ENCODE data around the gene CCL19. TPM values are rescaled to one million over a fixed set of nuclear protein-coding genes. Genes with fewer than 3 reads are reported as not detected.

The CCL19 gene
- total RNA-seq, 5 donors from 2014 or later (not counting 1 experiment from before 2014, with no cell fraction given): not detected

- Histone ChIP-seq H3K4me1 (ENCODE audit: control insufficient read depth in 1 of 2, extremely low read depth in 1 of 2, insufficient read depth in 2 of 2, low read length in 2 of 2) (no peaks in the 10 kb centered on the region), H3K9me3 (no peaks in the 10 kb centered on the region), H3K27me3 (replicated peaks in 1 of 2; ENCODE audit: control insufficient read depth in 2 of 2, extremely low read depth in 1 of 2, insufficient read depth in 2 of 2, low read length in 1 of 2) (peaks cover 0 to 10% of the 10 kb centered on the region in 2 experiments), H3K36me3 (ENCODE audit: control insufficient read depth in 2 of 2, extremely low read depth in 1 of 2, insufficient read depth in 1 of 2, low read length in 1 of 2) (no peaks in the 10 kb centered on the region), H3K27ac (ENCODE audit: low read length) (no peak overlapping the region), H3K4me3 (ENCODE audit: control insufficient read depth in 1 of 2, extremely low read depth in 1 of 2, low read length in 1 of 2) (no peak overlapping the region)
- Mint-ChIP-seq H3K27me3 (peaks cover 0 to 1% of the 10 kb centered on the region in 2 donors), H3K4me1 (peaks cover 0 to 4% (median 0%) of the 10 kb centered on the region in 3 donors), H3K36me3 (no peaks in the 10 kb centered on the region), H3K4me3 (no peak overlapping the region), H3K9me3 (no peaks in the 10 kb centered on the region), H3K27ac (no peak overlapping the region)
- DNase-seq: no peak
- ChIA-PET CTCF (interaction anchor here in 1 of 2 donors (0.7 kb wide), 1 partner anchor 71 kb away, joined by 3 read pairs; no protein-coding TSS in a partner anchor), POLR2A (no interaction called here)
- 46% methylated on average over 3 of the region's 4 CpGs for WGBS (ENCODE audit: insufficient coverage)
- ATAC-seq (replicated peaks in 1 of 4): no peak
Measured at GRCh38 chr9:34684145-34684544, 6.9 kb downstream of the CCL19 start.

- H3K9me3 ChIP-seq: no peaks in the 10 kb centered on the region
- H3K36me3 Mint-ChIP-seq: no peaks in the 10 kb centered on the region
- ATAC-seq (replicated peaks in 1 of 4) (no peak), DNase-seq (no peak)
- no peaks in the 10 kb centered on the region for H3K4me1 ChIP-seq (ENCODE audit: control insufficient read depth in 1 of 2, extremely low read depth in 1 of 2, insufficient read depth in 2 of 2, low read length in 2 of 2)
- POLR2A ChIA-PET: no interaction called here
- H3K4me1 Mint-ChIP-seq: peaks cover 0 to 13% (median 2%) of the 10 kb centered on the region in 3 donors
- no peak overlapping the region for H3K4me3 ChIP-seq (ENCODE audit: control insufficient read depth in 1 of 2, extremely low read depth in 1 of 2, low read length in 1 of 2)
- H3K27ac ChIP-seq (ENCODE audit: low read length): no peak overlapping the region
- peaks cover 0 to 2% of the 10 kb centered on the region in 2 experiments for H3K27me3 ChIP-seq (replicated peaks in 1 of 2; ENCODE audit: control insufficient read depth in 2 of 2, extremely low read depth in 1 of 2, insufficient read depth in 2 of 2, low read length in 1 of 2)
- no peaks in the 10 kb centered on the region for H3K36me3 ChIP-seq (ENCODE audit: control insufficient read depth in 2 of 2, extremely low read depth in 1 of 2, insufficient read depth in 1 of 2, low read length in 1 of 2)
- H3K27me3 Mint-ChIP-seq: no peaks in the 10 kb centered on the region
- H3K9me3 Mint-ChIP-seq: no peaks in the 10 kb centered on the region
- no peak overlapping the region for H3K27ac Mint-ChIP-seq
- WGBS (ENCODE audit: insufficient coverage): 100% methylated on average over 1 of the region's 2 CpGs
- H3K4me3 Mint-ChIP-seq: no peak overlapping the region
- CTCF ChIA-PET: interaction anchor here in 1 of 2 donors (1.5 kb wide), 1 partner anchor 26 kb away, joined by 5 read pairs; no protein-coding TSS in a partner anchor
Measured at GRCh38 chr9:34675869-34676268, 15.2 kb downstream of the CCL19 start.

DNA sequence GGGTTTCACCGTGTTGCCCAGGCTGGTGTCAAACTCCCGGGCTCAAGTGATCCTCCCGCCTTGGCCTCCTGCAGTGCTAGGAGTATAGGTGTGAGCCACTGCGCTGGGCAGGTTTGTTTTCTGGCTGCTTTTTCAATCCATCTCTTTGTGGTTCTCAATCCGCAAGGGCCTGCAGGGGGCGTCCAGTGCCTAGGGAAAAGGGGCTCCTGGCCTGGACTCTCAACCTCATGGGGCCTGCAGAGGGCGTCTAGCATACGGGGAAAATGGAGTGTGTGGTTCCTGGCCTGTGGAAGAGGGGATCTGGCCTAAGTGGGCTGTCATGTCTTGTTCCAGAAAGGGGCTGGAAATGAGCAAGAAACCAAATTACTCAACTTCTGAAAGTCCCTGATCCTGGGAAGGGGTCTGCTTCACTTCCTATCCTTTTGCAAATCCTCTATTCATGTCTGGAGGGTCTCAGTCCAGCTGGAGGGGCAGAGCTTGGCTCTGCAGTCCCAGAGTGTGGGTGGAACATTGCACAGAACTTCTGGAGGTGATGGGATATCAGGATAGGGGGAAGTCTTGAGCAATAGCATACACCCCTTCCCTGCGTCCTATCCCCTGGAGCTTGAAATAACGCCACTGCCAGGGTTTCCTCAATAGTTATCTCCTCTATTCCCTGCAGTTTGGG is 15.9 kb downstream of the CCL19 start:
- no peak overlapping the region for H3K27ac Mint-ChIP-seq
- H3K27me3 Mint-ChIP-seq: no peaks in the 10 kb centered on the region
- ChIA-PET CTCF (interaction anchor here (1.2 to 1.5 kb wide), 2 partner anchors 27 kb away, joined by 3 to 5 read pairs; no protein-coding TSS in a partner anchor), POLR2A (no interaction called here)
- peak; percentile 63 to 82 (median 76) for ATAC-seq (replicated peaks in 1 of 4)
- Histone ChIP-seq H3K4me3 (ENCODE audit: control insufficient read depth in 1 of 2, extremely low read depth in 1 of 2, low read length in 1 of 2) (no peak overlapping the region), H3K4me1 (ENCODE audit: control insufficient read depth in 1 of 2, extremely low read depth in 1 of 2, insufficient read depth in 2 of 2, low read length in 2 of 2) (no peaks in the 10 kb centered on the region), H3K27ac (ENCODE audit: low read length) (no peak overlapping the region), H3K36me3 (ENCODE audit: control insufficient read depth in 2 of 2, extremely low read depth in 1 of 2, insufficient read depth in 1 of 2, low read length in 1 of 2) (no peaks in the 10 kb centered on the region), H3K27me3 (replicated peaks in 1 of 2; ENCODE audit: control insufficient read depth in 2 of 2, extremely low read depth in 1 of 2, insufficient read depth in 2 of 2, low read length in 1 of 2) (peaks cover 0 to 2% of the 10 kb centered on the region in 2 experiments), H3K9me3 (no peaks in the 10 kb centered on the region)
- H3K36me3 Mint-ChIP-seq: no peaks in the 10 kb centered on the region
- no peak overlapping the region for H3K4me3 Mint-ChIP-seq
- H3K9me3 Mint-ChIP-seq: peaks cover 0 to 4% (median 3%) of the 10 kb centered on the region in 3 donors
- WGBS (ENCODE audit: insufficient coverage): 30% methylated on average over 8 of the region's 10 CpGs
- H3K4me1 Mint-ChIP-seq: peaks cover 0 to 13% (median 2%) of the 10 kb centered on the region in 3 donors
- peak in 27 of 35 experiments; percentile 15 to 64 (median 30) for DNase-seq

GRCh38 chr9:34674440-34674839 is 16.6 kb downstream of the CCL19 start:
- 78% methylated on average over 2 of the region's 3 CpGs for WGBS (ENCODE audit: insufficient coverage)
- Histone ChIP-seq H3K4me3 (ENCODE audit: control insufficient read depth in 1 of 2, extremely low read depth in 1 of 2, low read length in 1 of 2) (no peak overlapping the region), H3K4me1 (ENCODE audit: control insufficient read depth in 1 of 2, extremely low read depth in 1 of 2, insufficient read depth in 2 of 2, low read length in 2 of 2) (no peaks in the 10 kb centered on the region), H3K27me3 (replicated peaks in 1 of 2; ENCODE audit: control insufficient read depth in 2 of 2, extremely low read depth in 1 of 2, insufficient read depth in 2 of 2, low read length in 1 of 2) (peaks cover 0 to 2% of the 10 kb centered on the region in 2 experiments), H3K36me3 (ENCODE audit: control insufficient read depth in 2 of 2, extremely low read depth in 1 of 2, insufficient read depth in 1 of 2, low read length in 1 of 2) (peaks cover 0 to 5% of the 10 kb centered on the region in 2 donors), H3K27ac (ENCODE audit: low read length) (no peak overlapping the region), H3K9me3 (no peaks in the 10 kb centered on the region)
- no peak for ATAC-seq (replicated peaks in 1 of 4)
- Mint-ChIP-seq H3K4me3 (no peak overlapping the region), H3K9me3 (peaks cover 3 to 9% (median 5%) of the 10 kb centered on the region in 3 donors), H3K36me3 (peaks cover 5% of the 10 kb centered on the region), H3K4me1 (peaks cover 0 to 13% (median 2%) of the 10 kb centered on the region in 3 donors), H3K27ac (no peak overlapping the region), H3K27me3 (no peaks in the 10 kb centered on the region)
- CTCF ChIA-PET: interaction anchor here (1.2 to 1.5 kb wide), 2 partner anchors 28 kb away, joined by 3 to 5 read pairs; no protein-coding TSS in a partner anchor
- POLR2A ChIA-PET: no interaction called here
- DNase-seq: no peak

GRCh38 chr9:34671307-34671706 is 19.8 kb downstream of the CCL19 start:
- peaks cover 6 to 16% (median 13%) of the 10 kb centered on the region in 3 donors for H3K4me1 Mint-ChIP-seq
- ATAC-seq (replicated peaks in 1 of 4) (no peak), DNase-seq (no peak)
- no peaks in the 10 kb centered on the region for H3K9me3 ChIP-seq
- ChIA-PET POLR2A (no interaction called here), CTCF (no interaction called here)
- H3K4me3 ChIP-seq (ENCODE audit: control insufficient read depth in 1 of 2, extremely low read depth in 1 of 2, low read length in 1 of 2): no peak overlapping the region
- peaks cover 8 to 16% (median 10%) of the 10 kb centered on the region in 3 donors for H3K9me3 Mint-ChIP-seq
- H3K27me3 Mint-ChIP-seq: no peaks in the 10 kb centered on the region
- no peak overlapping the region for H3K27ac Mint-ChIP-seq
- H3K4me1 ChIP-seq (ENCODE audit: control insufficient read depth in 1 of 2, extremely low read depth in 1 of 2, insufficient read depth in 2 of 2, low read length in 2 of 2): peaks cover 0 to 5% of the 10 kb centered on the region in 2 experiments
- H3K36me3 Mint-ChIP-seq: peaks cover 24% of the 10 kb centered on the region
- no CpG with 5 or more reads among the region's 1 CpG for WGBS (ENCODE audit: insufficient coverage)
- no peak overlapping the region for H3K27ac ChIP-seq (ENCODE audit: low read length)
- peaks cover 0 to 5% of the 10 kb centered on the region in 2 donors for H3K36me3 ChIP-seq (ENCODE audit: control insufficient read depth in 2 of 2, extremely low read depth in 1 of 2, insufficient read depth in 1 of 2, low read length in 1 of 2)
- peaks cover 0 to 2% of the 10 kb centered on the region in 2 experiments for H3K27me3 ChIP-seq (replicated peaks in 1 of 2; ENCODE audit: control insufficient read depth in 2 of 2, extremely low read depth in 1 of 2, insufficient read depth in 2 of 2, low read length in 1 of 2)
- no peak overlapping the region for H3K4me3 Mint-ChIP-seq

GRCh38 chr9:34669809-34670562 is 21.1 kb downstream of the CCL19 start:
- ATAC-seq (replicated peaks in 1 of 4): no peak
- H3K4me3 ChIP-seq (ENCODE audit: control insufficient read depth in 1 of 2, extremely low read depth in 1 of 2, low read length in 1 of 2): no peak overlapping the region
- POLR2A ChIA-PET: no interaction called here
- H3K27me3 ChIP-seq (replicated peaks in 1 of 2; ENCODE audit: control insufficient read depth in 2 of 2, extremely low read depth in 1 of 2, insufficient read depth in 2 of 2, low read length in 1 of 2): no peaks in the 10 kb centered on the region
- Mint-ChIP-seq H3K9me3 (peaks cover 8 to 16% (median 10%) of the 10 kb centered on the region in 3 donors), H3K27ac (no peak overlapping the region), H3K4me1 (peaks cover 12 to 20% (median 16%) of the 10 kb centered on the region in 3 donors), H3K4me3 (no peak overlapping the region), H3K27me3 (no peaks in the 10 kb centered on the region), H3K36me3 (peaks cover 24% of the 10 kb centered on the region)
- no peak for DNase-seq
- no peak overlapping the region for H3K27ac ChIP-seq (ENCODE audit: low read length)
- CTCF ChIA-PET: interaction anchor here in 1 of 2 donors (0.6 kb wide), 1 partner anchor 499 kb away, joined by 5 read pairs; no protein-coding TSS in a partner anchor
- peaks cover 0 to 16% of the 10 kb centered on the region in 2 experiments for H3K4me1 ChIP-seq (ENCODE audit: control insufficient read depth in 1 of 2, extremely low read depth in 1 of 2, insufficient read depth in 2 of 2, low read length in 2 of 2)
- H3K36me3 ChIP-seq (ENCODE audit: control insufficient read depth in 2 of 2, extremely low read depth in 1 of 2, insufficient read depth in 1 of 2, low read length in 1 of 2): peaks cover 0 to 5% of the 10 kb centered on the region in 2 donors
- H3K9me3 ChIP-seq: no peaks in the 10 kb centered on the region
- no CpG with 5 or more reads among the region's 5 CpGs for WGBS (ENCODE audit: insufficient coverage)

Measured in T-cell (primary cell).